ENCODE measurements around the gene RBBP8.

DNA sequence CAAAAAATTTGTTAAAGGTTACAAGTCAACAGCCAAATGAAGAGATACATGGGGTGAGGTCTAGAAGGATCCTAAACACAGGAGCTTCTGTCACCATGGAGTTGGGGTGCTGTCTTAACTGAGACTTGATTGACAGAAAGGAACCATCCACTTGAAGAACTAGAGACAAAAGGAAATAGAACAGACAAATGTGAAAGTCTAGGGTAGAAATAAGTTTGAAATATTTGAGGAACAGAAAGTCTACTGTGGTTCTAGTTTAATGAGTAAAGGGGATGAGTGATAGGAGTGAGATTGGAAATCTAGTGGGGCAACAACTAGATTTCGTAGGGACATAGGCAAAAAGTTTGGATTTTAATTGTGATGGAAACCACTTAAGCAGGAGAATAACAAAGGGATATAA lies 18.7 kb downstream of the RBBP8 start:
- no peak for TF ChIP-seq GATA2 (IDR thresholded peaks at IDR 0.05; ENCODE audit: low read depth, low read length)
- TF ChIP-seq GATA3 (IDR thresholded peaks at IDR 0.05; ENCODE audit: low read depth, low read length) = no peak

Measured in SH-SY5Y (cell line).